ENCODE measurements around the gene KSR2.

The KSR2 gene

DNA sequence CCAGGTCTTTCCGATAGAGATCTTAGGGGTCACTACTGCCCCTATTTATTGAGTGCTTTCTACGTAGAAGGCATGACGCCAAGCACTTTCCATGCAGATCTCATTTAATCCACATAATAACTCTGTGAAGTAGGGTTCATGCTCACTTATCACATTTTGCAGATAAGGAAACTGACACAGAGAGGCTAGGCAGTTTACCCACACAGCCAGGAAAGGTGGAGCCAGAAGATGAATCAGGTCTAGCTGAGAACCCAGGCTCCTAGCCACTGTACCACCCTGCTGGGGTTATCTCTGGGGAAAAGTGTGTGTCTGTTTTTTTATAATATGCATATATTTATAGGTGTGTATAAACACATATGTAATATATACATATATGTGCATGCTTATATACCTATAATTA is 83.6 kb downstream of the KSR2 start:
- TF ChIP-seq, protein P1, sequence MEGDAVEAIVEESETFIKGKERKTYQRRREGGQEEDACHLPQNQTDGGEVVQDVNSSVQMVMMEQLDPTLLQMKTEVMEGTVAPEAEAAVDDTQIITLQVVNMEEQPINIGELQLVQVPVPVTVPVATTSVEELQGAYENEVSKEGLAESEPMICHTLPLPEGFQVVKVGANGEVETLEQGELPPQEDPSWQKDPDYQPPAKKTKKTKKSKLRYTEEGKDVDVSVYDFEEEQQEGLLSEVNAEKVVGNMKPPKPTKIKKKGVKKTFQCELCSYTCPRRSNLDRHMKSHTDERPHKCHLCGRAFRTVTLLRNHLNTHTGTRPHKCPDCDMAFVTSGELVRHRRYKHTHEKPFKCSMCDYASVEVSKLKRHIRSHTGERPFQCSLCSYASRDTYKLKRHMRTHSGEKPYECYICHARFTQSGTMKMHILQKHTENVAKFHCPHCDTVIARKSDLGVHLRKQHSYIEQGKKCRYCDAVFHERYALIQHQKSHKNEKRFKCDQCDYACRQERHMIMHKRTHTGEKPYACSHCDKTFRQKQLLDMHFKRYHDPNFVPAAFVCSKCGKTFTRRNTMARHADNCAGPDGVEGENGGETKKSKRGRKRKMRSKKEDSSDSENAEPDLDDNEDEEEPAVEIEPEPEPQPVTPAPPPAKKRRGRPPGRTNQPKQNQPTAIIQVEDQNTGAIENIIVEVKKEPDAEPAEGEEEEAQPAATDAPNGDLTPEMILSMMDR (IDR thresholded peaks at IDR 0.05; ENCODE audit: low read depth, low read length): no peak
- no peak overlapping the region for H3K4me3 ChIP-seq (replicated peaks in 1 of 2; ENCODE audit: low read depth in 2 of 2, low read length in 2 of 2)
- no peak for DNase-seq (ENCODE audit: low read depth in 2 of 2)

DNA sequence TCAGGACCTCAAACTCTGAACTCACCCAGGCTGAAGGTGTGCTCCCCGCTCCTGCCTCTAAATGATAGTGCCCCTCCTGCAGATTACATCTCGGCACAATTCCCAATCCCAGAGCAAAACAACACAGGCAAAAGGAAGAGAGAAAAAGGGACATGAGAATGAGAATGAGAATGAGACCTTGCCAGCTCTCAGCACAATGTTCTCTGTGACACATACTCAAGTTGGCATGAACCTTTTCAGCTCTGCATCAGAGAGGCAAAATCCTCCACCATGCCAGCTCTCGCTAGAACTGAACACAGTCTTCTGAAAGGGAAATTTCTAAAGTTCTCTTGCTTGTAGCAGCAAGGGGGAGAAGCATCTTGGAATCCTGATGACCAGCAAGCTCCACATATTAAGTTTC is 84.6 kb downstream of the KSR2 start:
- no peak overlapping the region for H3K4me3 ChIP-seq (replicated peaks in 1 of 2; ENCODE audit: low read depth in 2 of 2, low read length in 2 of 2)
- TF ChIP-seq, protein P1 (IDR thresholded peaks at IDR 0.05; ENCODE audit: low read depth, low read length): no peak

DNA sequence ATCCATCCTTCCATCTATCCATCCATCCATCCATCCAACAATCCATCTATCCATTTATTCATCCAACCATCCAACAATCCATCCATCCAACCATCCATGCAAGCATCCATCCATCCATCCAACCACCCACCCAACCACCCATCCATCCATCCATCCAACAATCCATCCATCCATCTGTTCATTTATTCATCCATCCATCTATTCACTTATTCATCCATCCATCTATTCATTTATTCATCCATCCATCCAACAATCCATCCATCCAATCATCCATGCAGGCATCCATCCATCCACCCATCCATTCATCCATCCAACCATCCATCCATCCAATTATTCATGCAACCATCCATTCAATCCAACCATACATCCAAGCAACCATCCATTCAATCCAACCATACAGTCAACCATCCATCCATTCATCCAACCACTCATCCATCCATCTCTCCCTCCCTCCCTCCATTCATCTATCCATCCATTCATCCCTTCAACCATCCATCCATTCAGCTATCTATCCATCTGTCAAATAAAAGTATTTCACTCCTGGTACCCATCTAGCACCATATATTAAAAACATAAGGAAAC is 86.1 kb downstream of the KSR2 start:
- TF ChIP-seq, protein P1 (IDR thresholded peaks at IDR 0.05; ENCODE audit: low read depth, low read length): no peak
- DNase-seq (ENCODE audit: low read depth in 2 of 2): no peak
- no peak overlapping the region for H3K4me3 ChIP-seq (replicated peaks in 1 of 2; ENCODE audit: low read depth in 2 of 2, low read length in 2 of 2)

More for the DNA sequence above, 84.6 kb downstream of the KSR2 start:
- DNase-seq (ENCODE audit: low read depth in 2 of 2): no peak

DNA sequence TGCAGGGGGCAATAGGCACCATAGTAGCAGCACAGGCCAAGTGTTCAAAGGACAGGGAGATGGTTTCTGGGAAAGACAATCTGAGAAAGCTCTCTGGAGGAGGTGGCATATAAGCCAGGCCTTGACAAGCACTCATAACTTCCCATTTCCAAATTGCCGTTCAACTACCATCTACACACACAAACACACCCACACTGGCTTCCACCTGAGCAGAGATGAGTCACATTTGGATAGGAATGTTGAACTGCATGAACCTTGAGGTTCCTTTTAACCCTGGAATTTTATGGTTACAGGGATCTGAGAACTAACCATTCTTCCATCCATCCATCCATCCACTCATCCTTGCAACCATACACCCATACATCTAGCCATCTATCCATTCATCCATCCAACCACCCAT is 86.6 kb downstream of the KSR2 start:
- H3K4me3 ChIP-seq (replicated peaks in 1 of 2; ENCODE audit: low read depth in 2 of 2, low read length in 2 of 2): no peak overlapping the region
- no peak for DNase-seq (ENCODE audit: low read depth in 2 of 2)
- TF ChIP-seq, protein P1 (IDR thresholded peaks at IDR 0.05; ENCODE audit: low read depth, low read length): no peak

DNA sequence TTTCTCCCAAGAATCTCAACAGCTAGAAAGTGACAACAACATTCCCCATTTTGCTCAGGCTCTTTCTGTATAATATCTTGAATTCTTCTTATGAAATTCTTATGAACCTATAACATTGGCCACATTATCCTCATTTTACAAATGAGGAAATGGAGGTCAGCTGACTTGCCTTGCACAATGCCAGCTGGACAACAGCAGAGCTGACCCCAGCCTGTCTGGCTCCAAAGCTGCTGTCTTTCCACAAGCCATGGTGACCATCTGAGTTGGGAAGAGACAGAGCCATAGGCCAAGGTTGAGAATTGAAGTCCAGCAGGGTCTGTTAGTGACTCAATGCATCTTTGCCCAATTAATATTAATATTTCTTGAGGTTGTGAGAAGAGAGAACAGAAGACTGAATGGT is 87.3 kb downstream of the KSR2 start:
- no peak for DNase-seq (ENCODE audit: low read depth in 2 of 2)
- TF ChIP-seq, protein P1 (IDR thresholded peaks at IDR 0.05; ENCODE audit: low read depth, low read length): no peak
- H3K4me3 ChIP-seq (replicated peaks in 1 of 2; ENCODE audit: low read depth in 2 of 2, low read length in 2 of 2): no peak overlapping the region

DNA sequence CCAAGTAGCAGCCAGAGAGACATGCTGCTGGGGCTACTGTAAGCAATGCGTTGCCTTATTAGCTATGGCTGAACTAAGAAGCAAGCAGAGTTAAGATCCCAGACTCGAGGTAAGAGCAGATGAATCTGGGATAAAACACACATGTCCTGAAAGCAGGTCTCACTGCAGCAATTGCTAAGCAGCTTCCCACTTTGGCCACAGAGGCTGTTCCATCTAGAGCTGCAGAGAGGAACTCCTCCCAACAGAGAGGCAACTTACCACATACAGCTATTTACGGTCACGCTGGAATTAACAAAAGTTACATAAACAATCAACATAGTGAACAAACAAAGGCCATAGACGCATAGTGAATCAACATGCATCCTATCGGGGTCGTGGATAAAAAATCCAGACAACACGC is 90.2 kb downstream of the KSR2 start:
- no peak overlapping the region for H3K4me3 ChIP-seq (replicated peaks in 1 of 2; ENCODE audit: low read depth in 2 of 2, low read length in 2 of 2)
- no peak for DNase-seq (ENCODE audit: low read depth in 2 of 2)
- TF ChIP-seq, protein P1 (IDR thresholded peaks at IDR 0.05; ENCODE audit: low read depth, low read length): no peak

DNA sequence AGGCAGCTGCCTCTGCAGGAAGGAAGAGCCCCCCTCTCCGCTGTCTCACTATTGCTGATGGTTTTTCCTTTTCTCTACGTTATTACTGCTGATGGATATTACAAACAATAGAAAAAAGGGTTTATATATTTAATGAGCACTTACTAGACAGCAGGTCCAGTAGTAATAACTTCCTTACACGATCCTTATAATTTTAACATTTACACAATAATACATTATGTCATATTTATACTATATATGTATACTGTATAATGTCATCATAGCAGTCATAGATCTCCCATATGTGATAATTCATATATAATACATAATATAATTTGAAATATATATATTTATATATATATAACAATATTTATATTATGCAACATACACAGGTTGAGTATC is 92.4 kb downstream of the KSR2 start:
- H3K4me3 ChIP-seq (replicated peaks in 1 of 2; ENCODE audit: low read depth in 2 of 2, low read length in 2 of 2): no peak overlapping the region
- TF ChIP-seq, protein P1 (IDR thresholded peaks at IDR 0.05; ENCODE audit: low read depth, low read length): no peak
- DNase-seq (ENCODE audit: low read depth in 2 of 2): no peak
